ENCODE results near the gene IFNA21.
A peak's percentile ranks its signal among the peaks of the same experiment; 100 is the strongest.

The IFNA21 gene

GRCh38 chr9:21137020-21137419 lies 29.4 kb downstream of the IFNA21 start:
- DNase-seq: no peak

GRCh38 chr9:21135736-21136135 lies 30.7 kb downstream of the IFNA21 start:
- no peak for DNase-seq

GRCh38 chr9:21128186-21128585 lies 38.3 kb downstream of the IFNA21 start:
- DNase-seq: peak; percentile 10

GRCh38 chr9:21121595-21122251 lies 44.7 kb downstream of the IFNA21 start:
- DNase-seq: no peak

- DNase-seq: no peak
These were observed 45.4 kb downstream of the IFNA21 start for GRCh38 chr9:21121079-21121478.

GRCh38 chr9:21119093-21119770 lies 47.2 kb downstream of the IFNA21 start:
- peak; percentile 77 for DNase-seq
